Astrocyte of the spinal cord (primary cell): ENCODE measurements around the gene ARL15.

Experiments used
- DNase-seq: peaks from one replicate; pipeline ENCODE4 v3.0.0; 2011; ENCODE audit warnings: low read depth, low spot score
- H3K4me3 ChIP-seq: 2 replicates; pipeline ENCODE4 v1.5.1; 2011; ENCODE audit warnings: low read depth, mild to moderate bottlenecking, low read length, moderate library complexity
- CTCF ChIP-seq: IDR thresholded peaks from 2 replicates; pipeline ENCODE4 v1.5.1; 2012; ENCODE audit warnings: low read depth, mild to moderate bottlenecking, low read length, inconsistent platforms
- in situ Hi-C: cut with HindIII; loops from 2 replicates; pipeline ENCODE4 v1.10.0; 2017; ENCODE audit warnings: low sequenced_read_pairs

The ARL15 gene

DNA sequence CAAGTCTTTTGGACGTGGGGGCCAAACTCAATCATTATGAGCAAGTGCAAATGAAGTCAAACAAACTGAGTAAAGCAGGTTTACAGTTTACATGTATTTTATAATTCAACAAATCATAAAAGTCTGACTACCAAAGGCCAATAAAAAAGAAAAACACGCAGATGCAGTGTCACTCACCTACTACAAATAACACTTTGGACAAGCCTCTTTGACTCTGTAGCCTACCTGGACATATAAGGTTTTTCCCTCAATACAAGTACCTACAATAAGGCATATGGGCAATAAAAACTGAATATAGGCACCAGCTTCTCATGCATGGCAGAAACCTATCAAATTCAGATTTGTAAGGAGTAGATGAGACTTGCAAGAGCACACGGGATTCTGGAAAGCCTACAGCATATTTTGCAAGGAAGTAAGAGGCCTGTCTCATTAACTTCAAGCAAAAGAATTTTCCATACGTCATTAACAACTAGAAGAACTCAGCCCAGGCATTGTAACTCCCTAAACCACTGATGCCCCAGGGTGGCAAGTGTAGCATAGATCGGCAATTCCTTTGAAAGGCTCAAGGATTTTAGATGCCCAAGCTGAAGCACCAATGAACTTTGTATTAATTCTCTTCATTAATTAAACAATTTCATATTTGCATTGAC is 21.7 kb downstream of the ARL15 start:
- DNase-seq = no peak
- in situ Hi-C loops = no loop called here

GRCh38 chr5:54285686-54286085 is 24.7 kb downstream of the ARL15 start:
- no peak for TF ChIP-seq CTCF
- no peak overlapping the region for H3K4me3 ChIP-seq
- in situ Hi-C loops = no loop called here
- no peak for DNase-seq

More for the DNA sequence above, 21.7 kb downstream of the ARL15 start:
- no peak for TF ChIP-seq CTCF
- H3K4me3 ChIP-seq = no peak overlapping the region

DNA sequence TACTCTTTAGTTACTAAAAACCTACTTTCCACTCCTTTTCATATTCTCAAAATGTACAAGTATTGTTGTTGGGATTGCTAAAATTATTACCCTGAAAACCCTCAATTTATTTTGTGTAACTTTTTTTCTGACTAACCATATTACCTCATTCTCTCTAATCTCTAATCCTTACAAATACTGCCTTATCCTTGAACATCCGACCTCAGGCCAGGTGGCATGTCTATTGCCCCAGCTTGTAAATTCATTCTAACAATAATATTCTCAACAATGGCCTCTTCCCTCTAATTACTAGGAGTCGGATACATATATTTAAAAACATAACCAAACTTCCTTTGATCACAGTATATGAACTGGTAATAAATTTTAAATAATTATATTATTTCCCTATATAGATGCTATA is 25.8 kb downstream of the ARL15 start:
- TF ChIP-seq CTCF = no peak
- DNase-seq = no peak
- H3K4me3 ChIP-seq = no peak overlapping the region
- in situ Hi-C loops = no loop called here

DNA sequence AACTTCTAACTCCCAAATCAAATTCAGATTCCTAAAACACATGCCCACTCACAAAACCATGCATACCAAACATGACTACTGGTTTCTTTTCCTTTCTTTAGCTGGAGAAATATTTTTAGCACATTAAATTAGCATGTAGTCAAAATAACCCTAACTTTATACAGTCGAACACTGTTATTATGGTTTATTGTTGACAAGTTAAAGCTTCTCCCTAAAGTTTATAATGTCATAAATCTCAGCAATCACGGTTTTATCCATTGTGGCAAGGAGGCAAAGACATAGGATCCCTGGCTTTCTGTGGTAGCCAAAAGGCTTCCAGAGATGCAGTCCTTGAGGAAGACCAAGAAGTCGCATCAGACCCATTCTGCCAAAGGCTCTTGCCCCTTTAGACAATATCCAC is 27.5 kb downstream of the ARL15 start:
- DNase-seq = no peak
- H3K4me3 ChIP-seq = no peak overlapping the region
- in situ Hi-C loops = no loop called here
- no peak for TF ChIP-seq CTCF

GRCh38 chr5:54281960-54282692 is 28.2 kb downstream of the ARL15 start:
- in situ Hi-C loops = no loop called here
- DNase-seq = no peak
- no peak for TF ChIP-seq CTCF
- no peak overlapping the region for H3K4me3 ChIP-seq

DNA sequence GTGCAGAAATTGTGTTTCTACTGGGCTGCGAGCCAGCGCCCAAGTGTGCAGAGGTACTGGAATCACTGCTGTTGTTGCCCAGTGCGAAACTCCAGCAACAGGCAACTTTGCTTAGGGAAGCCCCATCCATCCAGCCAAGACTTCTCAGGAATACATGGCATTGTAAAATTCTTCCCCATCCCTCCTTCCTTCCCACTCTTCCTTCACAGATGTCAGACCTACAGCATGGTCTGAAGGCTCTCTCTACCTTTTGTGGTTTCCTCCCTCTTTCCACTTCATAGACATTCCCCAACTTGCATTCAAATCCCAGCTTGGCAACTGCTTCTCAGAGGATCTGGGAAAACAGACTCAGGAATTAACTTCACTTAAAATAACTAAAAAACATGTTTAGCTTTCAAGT is 30.4 kb downstream of the ARL15 start:
- no peak for DNase-seq
- no peak for TF ChIP-seq CTCF
- no peak overlapping the region for H3K4me3 ChIP-seq
- in situ Hi-C loops = no loop called here
